Caki2 (cell line): ENCODE measurements around the gene MED31. TPM values are rescaled to one million over a fixed set of nuclear protein-coding genes. Genes with fewer than 3 reads are reported as not detected.
"Not testable (repeated sequence)": the region's sequence is repeated elsewhere in the genome, so short reads cannot be mapped to it uniquely, and the experiment has no call there.

ENCODE experiments used
- DNase-seq: peaks from one replicate; pipeline ENCODE4 v3.0.0-alpha.2; 2015; ENCODE audit warnings: low read depth
- in situ Hi-C: cut with HindIII; loops from 2 replicates; pipeline ENCODE4 v1.10.0; 2016; ENCODE audit warnings: low sequenced_read_pairs, low pct_unique_long_range_greater_than_20kb, mixed read lengths
- total RNA-seq: library from RNA; depleted of rRNA; stranded (reverse); fragments of >200 nt; shearing (Covaris generic); gene quantifications from 2 replicates; pipeline ENCODE4 v1.2.3, GENCODE V29; 2014; ENCODE audit warnings: low replicate concordance; rRNA removed

The MED31 gene
- total RNA-seq, 1 experiment from 2014 or later: 3.4 TPM

DNA sequence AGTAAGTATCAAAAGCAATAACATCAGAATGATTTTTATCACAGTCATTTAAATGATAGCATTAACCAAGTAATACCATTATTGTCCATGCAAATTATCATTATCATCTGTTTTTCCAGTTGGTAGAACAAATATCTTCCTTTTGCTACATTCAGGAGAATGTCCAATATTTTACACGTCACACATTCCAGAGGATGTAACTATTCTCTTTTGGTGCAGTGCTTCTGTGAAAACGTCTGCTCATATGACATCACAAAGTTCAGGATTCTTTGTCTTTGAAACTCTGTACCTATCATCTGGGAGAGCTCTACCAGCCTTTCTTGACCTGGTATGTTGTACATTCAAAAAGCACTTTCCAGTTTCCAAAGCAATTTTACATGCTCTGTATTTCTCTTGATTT is 54.9 kb downstream of the MED31 start:
- in situ Hi-C loops: no loop called here
- no peak for DNase-seq

DNA sequence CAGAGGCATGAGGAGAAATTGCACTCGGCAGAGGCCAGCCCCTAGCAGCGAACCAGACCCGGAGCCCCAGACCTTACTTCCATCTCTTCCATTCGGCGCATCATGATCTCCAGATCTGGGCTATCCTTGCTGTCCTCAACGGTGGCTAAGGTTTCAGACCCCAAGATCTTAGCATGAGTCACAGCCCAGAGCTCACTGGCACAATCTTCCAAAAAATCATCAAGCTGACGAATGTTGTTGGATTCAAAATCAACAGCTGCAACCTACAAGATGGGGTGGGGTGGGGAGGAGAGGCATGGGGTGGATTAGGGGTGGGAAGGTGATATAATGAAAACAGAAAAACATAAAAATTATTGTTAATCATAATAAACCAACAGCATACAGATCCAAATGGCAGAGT is 55.3 kb downstream of the MED31 start:
- DNase-seq: no peak
- in situ Hi-C loops: no loop called here

DNA sequence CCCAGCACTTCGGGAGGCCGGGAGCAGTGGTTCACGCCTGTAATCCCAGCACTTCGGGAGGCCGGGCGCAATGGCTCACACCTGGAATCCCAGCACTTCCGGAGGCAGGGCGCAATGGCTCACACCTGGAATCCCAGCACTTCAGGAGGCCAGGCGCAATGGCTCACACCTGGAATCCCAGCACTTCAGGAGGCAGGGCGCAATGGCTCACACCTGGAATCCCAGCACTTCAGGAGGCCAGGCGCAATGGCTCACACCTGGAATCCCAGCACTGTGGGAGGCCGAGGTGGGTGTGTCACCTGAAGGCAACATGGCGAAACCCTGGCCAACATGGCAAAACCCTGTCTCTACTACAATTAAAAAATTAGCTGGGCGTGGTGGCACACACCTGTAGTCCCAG is 58.0 kb downstream of the MED31 start:
- DNase-seq, in situ Hi-C loops: not testable (repeated sequence)

Other genes with a start within 250 kb of the MED31 start
- gene AIPL1, start 216.5 kb downstream of the MED31 start, total RNA-seq: not detected in 2 replicates
- 49.2 and 59.2 TPM in 2 replicates for gene PIMREG, start 207.2 kb downstream of the MED31 start, total RNA-seq
- gene PITPNM3, start 95.0 kb downstream of the MED31 start, total RNA-seq: 0.20 and 2.2 TPM in 2 replicates
- 15.8 and 16.8 TPM in 2 replicates for gene KIAA0753, start 10.9 kb downstream of the MED31 start, total RNA-seq
- gene TXNDC17, start 10.5 kb downstream of the MED31 start, total RNA-seq: 104 and 186 TPM in 2 replicates
- 5.7 and 6.4 TPM in 2 replicates for gene C17orf100, start 157 bp upstream of the MED31 start, total RNA-seq
- not detected in 2 replicates for gene SLC13A5, start 61.8 kb upstream of the MED31 start, total RNA-seq
- not detected in 2 replicates for gene XAF1, start 104.4 kb upstream of the MED31 start, total RNA-seq
- gene FBXO39, start 124.6 kb upstream of the MED31 start, total RNA-seq: not detected in 2 replicates
- gene TEKT1, start 180.1 kb upstream of the MED31 start, total RNA-seq: not detected in 2 replicates